Stimulated activated CD8-positive, alpha-beta memory T cell treated with anti-CD3 and anti-CD28 coated beads, Interleukin-12 subunit alpha, Interleukin-12 subunit beta, amount 100 ng/mL, for 1 hour (primary cell): ENCODE data around the gene BABAM1.
"Not testable (repeated sequence)": the region's sequence is repeated elsewhere in the genome, so short reads cannot be mapped to it uniquely, and the experiment has no call there.

Experiments
- DNase-seq: peaks from one replicate; pipeline ENCODE4 v3.0.0-alpha.2; 2020; ENCODE audit warnings: low read depth

BABAM1 gene

GRCh38 chr19:17275441-17276175 lies 8.4 kb downstream of the BABAM1 start:
- no peak for DNase-seq

GRCh38 chr19:17279436-17279835 lies 12.2 kb downstream of the BABAM1 start:
- no peak for DNase-seq

GRCh38 chr19:17281391-17282304 lies 14.4 kb downstream of the BABAM1 start, which contains the start of gene ANKLE1:
TSS of gene ANKLE1 (plus strand) at chr19:17281901. CDS start at chr19:17281921, 20 bp downstream.
- DNase-seq, result no peak

- peak; percentile 65 for DNase-seq
These were observed 15.4 kb downstream of the BABAM1 start for GRCh38 chr19:17282488-17283125.

- DNase-seq, result no peak
These were observed 16.3 kb downstream of the BABAM1 start for GRCh38 chr19:17283504-17283996.

- DNase-seq, result no peak
These were observed 18.3 kb downstream of the BABAM1 start for GRCh38 chr19:17285415-17286135.

- no peak for DNase-seq
These were observed 19.0 kb downstream of the BABAM1 start for GRCh38 chr19:17286263-17286662.

GRCh38 chr19:17286752-17287151 lies 19.5 kb downstream of the BABAM1 start:
- DNase-seq, result no peak

GRCh38 chr19:17289489-17289888 lies 22.2 kb downstream of the BABAM1 start:
- no peak for DNase-seq

- peak; percentile 53 for DNase-seq
These were observed 25.2 kb downstream of the BABAM1 start for GRCh38 chr19:17292301-17293074.

- DNase-seq, result no peak
These were observed 26.4 kb downstream of the BABAM1 start for GRCh38 chr19:17293605-17294004.

GRCh38 chr19:17294051-17294891 lies 27.0 kb downstream of the BABAM1 start:
- DNase-seq, result no peak

GRCh38 chr19:17295551-17295950 lies 28.3 kb downstream of the BABAM1 start:
- DNase-seq, result not testable (repeated sequence)

- no peak for DNase-seq
These were observed 29.0 kb downstream of the BABAM1 start for GRCh38 chr19:17296273-17296672.

GRCh38 chr19:17296976-17297375 lies 29.7 kb downstream of the BABAM1 start:
- no peak for DNase-seq

- no peak for DNase-seq
These were observed 33.9 kb downstream of the BABAM1 start for GRCh38 chr19:17300992-17301619.

- DNase-seq, result no peak
These were observed 35.3 kb downstream of the BABAM1 start for GRCh38 chr19:17302391-17303166.

- DNase-seq, result peak; percentile 87
These were observed 36.1 kb downstream of the BABAM1 start, which contains the start of gene ABHD8 for GRCh38 chr19:17303167-17303939. TSS of gene ABHD8 (minus strand) at chr19:17303425. CDS start at chr19:17301616, 1,809 bp downstream.
